ENCODE measurements around the gene PAFAH1B1.

The PAFAH1B1 gene

GRCh38 chr17:2700491-2701141, 107.2 kb downstream of the PAFAH1B1 start:
- peak; percentile 20 for DNase-seq (ENCODE audit: insufficient read length, low spot score)
- FAIRE-seq, result no peak

DNA sequence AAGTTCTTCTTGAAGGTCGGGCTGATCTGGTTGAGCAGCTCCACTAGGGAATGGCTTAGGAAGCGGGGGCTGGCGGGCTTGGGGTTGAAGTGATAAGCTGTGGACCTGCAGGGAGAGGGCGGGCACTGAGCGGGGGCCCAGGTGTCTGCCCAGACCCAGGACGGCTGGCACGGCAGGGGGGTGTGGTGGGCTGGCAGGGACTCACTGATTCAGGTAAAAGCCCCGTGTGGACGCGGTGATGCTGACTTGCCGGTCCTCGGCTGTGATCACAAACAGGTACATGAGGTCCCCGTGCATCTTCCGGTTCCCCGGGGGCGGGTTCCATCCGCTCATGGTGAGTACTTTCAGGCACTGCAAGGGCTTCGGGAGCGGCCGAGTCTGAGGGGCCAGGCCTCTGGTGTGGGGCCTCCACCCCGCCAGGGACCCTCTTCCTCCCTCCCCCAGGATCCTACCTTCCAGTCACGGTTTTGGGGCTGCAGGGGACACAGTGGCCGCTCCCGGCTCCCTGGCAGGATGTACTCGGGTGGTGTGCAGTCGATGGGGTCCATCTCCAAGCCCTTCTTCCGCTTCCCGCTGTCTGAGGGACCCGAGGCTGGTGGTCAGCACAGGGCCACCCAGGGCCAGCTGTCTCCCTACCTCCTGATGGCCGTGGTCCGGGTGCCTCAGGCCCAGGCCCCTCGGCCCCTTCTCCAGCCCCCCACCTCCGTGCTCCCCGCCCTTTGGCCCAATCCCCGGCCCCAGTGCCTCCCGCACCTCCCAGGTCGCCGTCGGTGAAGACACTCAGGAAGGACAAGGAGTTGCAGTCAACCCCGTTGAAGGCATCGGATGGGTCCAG, 107.9 kb downstream of the PAFAH1B1 start:
- peak; percentile 23 for DNase-seq (ENCODE audit: insufficient read length, low spot score)
- no peak for FAIRE-seq
- TF ChIP-seq SPI1 (IDR thresholded peaks at IDR 0.05; ENCODE audit: low read depth, low read length), result no peak

More at GRCh38 chr17:2700491-2701141, 107.2 kb downstream of the PAFAH1B1 start:
- TF ChIP-seq TAF1 (IDR thresholded peaks at IDR 0.05; ENCODE audit: low read depth, low read length), result no peak
- TF ChIP-seq POLR2AphosphoS5 (IDR thresholded peaks at IDR 0.05; ENCODE audit: low read depth, low read length), result no peak
- no peak for TF ChIP-seq POLR2A (IDR thresholded peaks at IDR 0.05; ENCODE audit: low read depth, low read length)

- DNase-seq (ENCODE audit: insufficient read length, low spot score) (no peak), FAIRE-seq (no peak)
- TF ChIP-seq POLR2AphosphoS5 (IDR thresholded peaks at IDR 0.05; ENCODE audit: low read depth, low read length), result no peak
- no peak for TF ChIP-seq POLR2A (IDR thresholded peaks at IDR 0.05; ENCODE audit: low read depth, low read length)
- TF ChIP-seq SPI1 (IDR thresholded peaks at IDR 0.05; ENCODE audit: low read depth, low read length), result no peak
- no peak for TF ChIP-seq POU2F2 (IDR thresholded peaks at IDR 0.05; ENCODE audit: low read depth, low read length)
- TF ChIP-seq PAX5 (IDR thresholded peaks at IDR 0.05; ENCODE audit: insufficient read depth, low read length, severe bottlenecking), result no peak
- TF ChIP-seq TAF1 (IDR thresholded peaks at IDR 0.05; ENCODE audit: low read depth, low read length), result no peak
Measured at GRCh38 chr17:2701996-2702741, 108.7 kb downstream of the PAFAH1B1 start.

DNA sequence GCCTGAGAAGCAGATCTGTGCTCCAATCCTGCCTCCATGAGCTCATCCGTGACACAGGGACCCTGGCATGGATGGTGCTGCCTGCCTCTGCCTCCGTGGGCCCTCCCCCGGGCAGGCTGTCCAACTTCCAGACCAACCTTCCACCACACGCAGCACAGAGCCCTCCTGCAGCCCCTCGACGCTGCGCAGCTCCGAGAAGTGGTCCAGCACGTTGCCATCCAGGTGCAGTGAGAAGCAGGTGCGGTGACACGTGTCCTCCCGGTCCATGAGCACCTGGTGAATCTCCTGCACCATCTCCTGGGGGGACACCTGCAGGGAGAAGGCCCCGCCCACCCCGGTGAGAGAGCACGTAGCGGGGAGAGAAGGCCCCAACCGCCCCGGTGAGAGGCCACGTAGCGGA, 109.7 kb downstream of the PAFAH1B1 start:
- DNase-seq (ENCODE audit: insufficient read length, low spot score), result no peak
- FAIRE-seq, result no peak
- TF ChIP-seq PAX5 (IDR thresholded peaks at IDR 0.05; ENCODE audit: insufficient read depth, low read length, severe bottlenecking) (no peak), POU2F2 (IDR thresholded peaks at IDR 0.05; ENCODE audit: low read depth, low read length) (no peak), TAF1 (IDR thresholded peaks at IDR 0.05; ENCODE audit: low read depth, low read length) (no peak), POLR2AphosphoS5 (IDR thresholded peaks at IDR 0.05; ENCODE audit: low read depth, low read length) (no peak), SPI1 (IDR thresholded peaks at IDR 0.05; ENCODE audit: low read depth, low read length) (no peak)

- FAIRE-seq, result no peak
- no peak for DNase-seq (ENCODE audit: insufficient read length, low spot score)
- TF ChIP-seq POLR2AphosphoS5 (IDR thresholded peaks at IDR 0.05; ENCODE audit: low read depth, low read length) (no peak), POLR2A (IDR thresholded peaks at IDR 0.05; ENCODE audit: low read depth, low read length) (no peak), POU2F2 (IDR thresholded peaks at IDR 0.05; ENCODE audit: low read depth, low read length) (no peak), SPI1 (IDR thresholded peaks at IDR 0.05; ENCODE audit: low read depth, low read length) (no peak), PAX5 (IDR thresholded peaks at IDR 0.05; ENCODE audit: insufficient read depth, low read length, severe bottlenecking) (no peak), TAF1 (IDR thresholded peaks at IDR 0.05; ENCODE audit: low read depth, low read length) (no peak)
Measured at GRCh38 chr17:2703606-2704005, 110.2 kb downstream of the PAFAH1B1 start.

DNA sequence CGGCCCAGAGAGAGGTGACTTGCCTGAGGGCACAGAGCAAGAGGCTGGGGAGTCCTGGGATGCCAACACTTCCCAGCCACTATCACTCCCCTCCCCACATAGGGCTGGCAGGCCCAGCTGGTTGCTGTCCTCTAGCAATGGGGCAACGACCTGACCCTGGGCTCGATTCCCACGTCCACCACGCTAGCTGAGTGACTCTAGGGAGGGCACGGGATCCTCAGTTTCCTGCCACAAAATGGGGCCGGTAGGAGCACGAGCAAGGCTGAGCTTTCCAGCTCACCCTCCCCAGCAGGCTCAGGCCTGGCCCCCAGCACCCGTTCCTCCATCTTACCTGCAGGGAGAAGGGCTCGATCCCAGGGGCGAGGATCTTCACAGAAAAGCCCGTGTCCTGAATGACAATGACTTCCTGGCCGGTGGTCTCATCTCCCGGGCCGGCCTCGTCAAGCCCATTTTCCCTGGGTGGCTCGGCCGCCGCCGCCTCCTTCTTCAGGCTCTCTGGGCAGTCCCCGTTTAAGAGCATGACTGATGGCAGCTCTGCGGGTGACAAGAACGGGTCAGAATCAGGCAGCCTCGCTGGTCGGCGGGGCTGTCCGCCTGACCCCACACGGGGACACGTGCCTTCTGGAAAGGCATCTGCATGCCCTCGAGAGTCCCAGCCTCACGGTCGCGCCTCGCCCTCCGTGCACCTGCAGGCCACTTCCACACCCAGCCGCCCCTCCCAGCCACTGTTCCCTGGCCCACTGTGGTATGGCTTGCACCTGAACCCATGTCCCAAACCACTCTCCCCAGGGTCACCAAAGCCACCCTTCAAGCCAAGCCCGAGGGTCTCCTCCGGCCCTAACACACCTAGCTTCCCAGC, 110.8 kb downstream of the PAFAH1B1 start:
- DNase-seq (ENCODE audit: insufficient read length, low spot score), result peak; percentile 20
- no peak for FAIRE-seq
- TF ChIP-seq POLR2A (IDR thresholded peaks at IDR 0.05; ENCODE audit: low read depth, low read length) (peak; percentile 53; the same call in 1 of the 2 replicates), POLR2AphosphoS5 (IDR thresholded peaks at IDR 0.05; ENCODE audit: low read depth, low read length) (no peak)

GRCh38 chr17:2704890-2705248, 111.4 kb downstream of the PAFAH1B1 start:
- no peak for DNase-seq (ENCODE audit: insufficient read length, low spot score)
- TF ChIP-seq TAF1 (IDR thresholded peaks at IDR 0.05; ENCODE audit: low read depth, low read length) (no peak), PAX5 (IDR thresholded peaks at IDR 0.05; ENCODE audit: insufficient read depth, low read length, severe bottlenecking) (no peak), POLR2AphosphoS5 (IDR thresholded peaks at IDR 0.05; ENCODE audit: low read depth, low read length) (no peak), POLR2A (IDR thresholded peaks at IDR 0.05; ENCODE audit: low read depth, low read length) (no peak), SPI1 (IDR thresholded peaks at IDR 0.05; ENCODE audit: low read depth, low read length) (no peak), POU2F2 (IDR thresholded peaks at IDR 0.05; ENCODE audit: low read depth, low read length) (no peak)
- no peak for FAIRE-seq

DNA sequence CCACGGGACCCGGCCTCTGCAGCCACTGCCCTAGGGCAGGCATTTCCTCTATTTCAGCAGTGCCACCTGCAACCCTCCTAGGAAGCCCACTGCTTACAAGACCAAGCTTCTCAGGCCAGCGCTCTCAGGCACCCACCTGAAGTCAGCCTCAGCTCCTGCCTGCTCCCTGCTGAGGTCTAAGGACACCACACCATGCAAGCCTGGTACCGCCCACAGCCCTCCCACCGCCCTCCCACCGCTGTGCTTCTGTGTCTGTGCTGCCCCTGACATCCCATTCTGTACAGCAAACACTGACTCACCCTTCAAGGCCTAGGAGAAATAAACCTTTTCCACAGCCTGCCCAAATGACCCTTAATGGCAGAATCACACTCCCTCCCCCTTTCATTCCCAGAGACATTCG, 111.8 kb downstream of the PAFAH1B1 start:
- FAIRE-seq, result no peak
- TF ChIP-seq SPI1 (IDR thresholded peaks at IDR 0.05; ENCODE audit: low read depth, low read length) (no peak), PAX5 (IDR thresholded peaks at IDR 0.05; ENCODE audit: insufficient read depth, low read length, severe bottlenecking) (no peak), POU2F2 (IDR thresholded peaks at IDR 0.05; ENCODE audit: low read depth, low read length) (no peak), POLR2AphosphoS5 (IDR thresholded peaks at IDR 0.05; ENCODE audit: low read depth, low read length) (no peak), TAF1 (IDR thresholded peaks at IDR 0.05; ENCODE audit: low read depth, low read length) (no peak), POLR2A (IDR thresholded peaks at IDR 0.05; ENCODE audit: low read depth, low read length) (no peak)

More for the DNA sequence above, 111.8 kb downstream of the PAFAH1B1 start:
- no peak for DNase-seq (ENCODE audit: insufficient read length, low spot score)
